ENCODE results near the gene TIMM17A. TPM values are rescaled to one million over a fixed set of nuclear protein-coding genes. Genes with fewer than 3 reads are reported as not detected.

TIMM17A gene
- total and polyA plus RNA-seq, 2 of the 4 experiments (the other 2 are of a cell fraction) = 80.4 to 87.3 TPM

DNA sequence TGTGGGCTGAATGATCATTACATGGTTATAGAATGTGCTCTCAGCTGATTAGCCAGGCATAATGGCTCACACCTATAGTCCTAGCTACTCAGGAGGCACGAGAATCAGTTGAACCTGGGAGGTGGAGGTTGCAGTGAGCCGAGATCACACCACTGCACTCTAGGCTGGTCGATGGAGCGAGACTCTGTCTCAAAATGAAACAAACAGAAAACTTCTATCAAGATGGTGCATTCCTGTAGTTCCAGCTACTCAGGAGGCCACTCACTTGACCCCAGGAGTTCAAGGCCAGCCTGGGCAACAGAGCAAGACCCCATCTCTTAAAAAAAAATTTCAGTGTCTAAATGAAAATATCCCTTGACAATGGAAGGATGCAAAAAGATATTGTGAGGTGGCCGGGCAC lies 10.9 kb downstream of the TIMM17A start:
- Histone ChIP-seq H2BK20ac (ENCODE audit: low read depth, low read length) (no peak overlapping the region), H4K20me1 (ENCODE audit: insufficient read depth, low read length) (0 out of 2 replicates have a peak, but pooled peaks cover 3% of the 10 kb centered on the region), H4K8ac (ENCODE audit: low read depth in 2 of 2, low read length in 2 of 2) (no peak overlapping the region), H3K4me2 (ENCODE audit: low read depth, low read length) (no peak overlapping the region), H3K9me1 (ENCODE audit: insufficient read depth, low read length) (no peaks in the 10 kb centered on the region), H4K5ac (ENCODE audit: low read depth, low read length) (no peak overlapping the region), H3K18ac (ENCODE audit: low read depth, low read length) (no peak overlapping the region), H3K9ac (ENCODE audit: low read depth, low read length) (no peak overlapping the region), H3K4me1 (ENCODE audit: control insufficient read depth, insufficient read depth, low read length) (no peaks in the 10 kb centered on the region; the same call in 1 of the 2 replicates), H3K79me1 (ENCODE audit: low read depth in 1 of 2, low read length in 2 of 2) (peaks cover 17 to 28% of the 10 kb centered on the region in 2 experiments), H2BK15ac (ENCODE audit: low read depth, low read length) (no peak overlapping the region), H3K27me3 (ENCODE audit: control insufficient read depth, insufficient read depth, low read length) (no peaks in the 10 kb centered on the region), H3K4me3 (ENCODE audit: insufficient read depth, low read depth, low read length) (no peak overlapping the region), H2BK5ac (ENCODE audit: low read depth, low read length, poor library complexity, severe bottlenecking) (no peak overlapping the region), H3K56ac (ENCODE audit: extremely low read depth, insufficient read depth, low read length) (no peak overlapping the region), H2AK5ac (ENCODE audit: low read depth, low read length) (no peak overlapping the region), H3K36me3 (ENCODE audit: control insufficient read depth, insufficient read depth, low read length) (peaks cover 50% of the 10 kb centered on the region), H2BK120ac (ENCODE audit: low read depth, low read length) (no peak overlapping the region), H3K9me3 (ENCODE audit: control insufficient read depth, insufficient read depth, low read length) (no peaks in the 10 kb centered on the region), H2AK9ac (replicated peaks; ENCODE audit: low read depth, low read length, poor library complexity) (no peak overlapping the region), H2AFZ (replicated peaks; ENCODE audit: low read length, poor library complexity) (no peak overlapping the region), H4K91ac (ENCODE audit: insufficient read depth, low read depth, low read length) (no peak overlapping the region), H3K14ac (replicated peaks; ENCODE audit: low read depth, low read length) (no peak overlapping the region), H3K27ac (ENCODE audit: insufficient read depth, low read length) (no peak overlapping the region), H3K23ac (ENCODE audit: low read depth, low read length) (no peak overlapping the region), H3K4ac (ENCODE audit: low read depth, low read length) (no peak overlapping the region)
- intact Hi-C loops (cut with micrococcal nuclease) = no loop called here
- ATAC-seq (ENCODE audit: low read depth) (no peak), DNase-seq (no peak)
- ChIA-PET POLR2A (ENCODE audit: unreplicated experiment) (no interaction called here), CTCF (interaction anchor here (0.6 to 2.2 kb wide), 2 partner anchors 46 to 70 kb away, joined by 3 to 7 read pairs; no protein-coding TSS in a partner anchor)
- dilution Hi-C loops (cut with HindIII; ENCODE audit: low sequenced_read_pairs, unreplicated experiment) = no loop called here
- TF ChIP-seq, protein P1, sequence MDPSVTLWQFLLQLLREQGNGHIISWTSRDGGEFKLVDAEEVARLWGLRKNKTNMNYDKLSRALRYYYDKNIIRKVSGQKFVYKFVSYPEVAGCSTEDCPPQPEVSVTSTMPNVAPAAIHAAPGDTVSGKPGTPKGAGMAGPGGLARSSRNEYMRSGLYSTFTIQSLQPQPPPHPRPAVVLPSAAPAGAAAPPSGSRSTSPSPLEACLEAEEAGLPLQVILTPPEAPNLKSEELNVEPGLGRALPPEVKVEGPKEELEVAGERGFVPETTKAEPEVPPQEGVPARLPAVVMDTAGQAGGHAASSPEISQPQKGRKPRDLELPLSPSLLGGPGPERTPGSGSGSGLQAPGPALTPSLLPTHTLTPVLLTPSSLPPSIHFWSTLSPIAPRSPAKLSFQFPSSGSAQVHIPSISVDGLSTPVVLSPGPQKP (IDR thresholded peaks at IDR 0.05; ENCODE audit: borderline replicate concordance, low read depth, low read length) = no peak
- TF ChIP-seq NFE2L2 (IDR thresholded peaks at IDR 0.05; ENCODE audit: low read depth, low read length) (no peak), FOS (IDR thresholded peaks at IDR 0.05; ENCODE audit: low read depth, low read length) (no peak)
- in situ Hi-C loops (cut with MboI; ENCODE audit: low sequenced_read_pairs) = loop anchor here (5.0 to 25.0 kb wide), 2 partner anchors 69 to 429 kb away; partner anchors contain the start of gene NAV1
- no TSS peak for BruUV-seq (replicated peaks)
- 100% methylated on average over 1 of the region's 5 CpGs; no CpG with 5 or more reads in 1 of the 2 experiments for WGBS, 2 experiments (ENCODE audit: extremely low coverage in 2 of 2, insufficient read length in 1 of 2)

All from IMR-90 (cell line).